ENCODE results near the gene PDE10A. TPM values are rescaled to one million over a fixed set of nuclear protein-coding genes. Genes with fewer than 3 reads are reported as not detected.

The PDE10A gene
- total and polyA plus RNA-seq, 9 of the 15 experiments (the other 6 are each of a cell fraction or from before 2014, with no cell fraction given) = 0.04 TPM; not detected in 8

- TF ChIP-seq KDM5B (IDR thresholded peaks at IDR 0.05; ENCODE audit: insufficient replicate concordance, low read depth, low read length) = no peak
- no peak for TF ChIP-seq PHTF2 (CRISPR knock-in tag; IDR thresholded peaks at IDR 0.05)
- TF ChIP-seq SMARCB1 (IDR thresholded peaks at IDR 0.05; ENCODE audit: insufficient read length, low read depth) = no peak
- no peak for TF ChIP-seq ZHX1 (conservative IDR thresholded peaks at IDR 0.05; ENCODE audit: low read length)
- TF ChIP-seq NCOA6 (IDR thresholded peaks at IDR 0.05) = no peak
- TF ChIP-seq STAT6 (CRISPR knock-in tag; IDR thresholded peaks at IDR 0.05) = no peak
- no peak for TF ChIP-seq TAF1 (IDR thresholded peaks at IDR 0.05; ENCODE audit: control insufficient read depth, extremely low read depth, insufficient read depth, low read length, severe bottlenecking)
- TF ChIP-seq SOX6 (IDR thresholded peaks at IDR 0.05) = no peak
- TF ChIP-seq SMAD3 (CRISPR knock-in tag; conservative IDR thresholded peaks at IDR 0.05) = no peak
- TF ChIP-seq MYNN (IDR thresholded peaks at IDR 0.05) = no peak
- no peak for TF ChIP-seq MYNN (CRISPR knock-in tag; IDR thresholded peaks at IDR 0.05)
- no peak for TF ChIP-seq ARID2 (IDR thresholded peaks at IDR 0.05)
Observed at GRCh38 chr6:165508321-165508869, 154.6 kb downstream of the PDE10A start (continued).
